Fibroblast of skin of left biceps (primary cell): ENCODE measurements around the gene MMP2.

Source experiments
- DNase-seq, 2 experiments: peaks; one replicate each; pipeline ENCODE4 v3.0.0-alpha.2; 2013; ENCODE audit warnings: low read depth in 2 of 2

The MMP2 gene

GRCh38 chr16:55478827-55479429, at the start of gene MMP2:
Gene MMP2, plus strand, starts transcription at chr16:55479198. Its CDS starts 282 bp downstream, at chr16:55479480.
- DNase-seq = peak; percentile 56 to 59

GRCh38 chr16:55433030-55433429, 46.0 kb upstream of the MMP2 start:
- no peak for DNase-seq

- no peak for DNase-seq
Measured at GRCh38 chr16:55433535-55433934, 45.5 kb upstream of the MMP2 start.

- no peak for DNase-seq
Measured at GRCh38 chr16:55434000-55434399, 45.0 kb upstream of the MMP2 start.

- no peak for DNase-seq
Measured at GRCh38 chr16:55435387-55435786, 43.6 kb upstream of the MMP2 start.

- DNase-seq = no peak
Measured at GRCh38 chr16:55436587-55436986, 42.4 kb upstream of the MMP2 start.

- peak; percentile 21 to 29 for DNase-seq
Measured at GRCh38 chr16:55437625-55438024, 41.4 kb upstream of the MMP2 start.

GRCh38 chr16:55438281-55438680, 40.7 kb upstream of the MMP2 start:
- DNase-seq = no peak

- DNase-seq = peak; percentile 45 to 46
Measured at GRCh38 chr16:55439101-55439690, 39.8 kb upstream of the MMP2 start.

GRCh38 chr16:55443434-55444346, 35.3 kb upstream of the MMP2 start:
- DNase-seq = no peak

GRCh38 chr16:55444754-55445485, 34.1 kb upstream of the MMP2 start:
- no peak for DNase-seq

GRCh38 chr16:55447231-55447630, 31.8 kb upstream of the MMP2 start:
- no peak for DNase-seq

- no peak for DNase-seq
Measured at GRCh38 chr16:55452996-55453395, 26.0 kb upstream of the MMP2 start.

GRCh38 chr16:55453909-55454308, 25.1 kb upstream of the MMP2 start:
- no peak for DNase-seq

- no peak for DNase-seq
Measured at GRCh38 chr16:55454861-55455260, 24.1 kb upstream of the MMP2 start.

- DNase-seq = no peak
Measured at GRCh38 chr16:55462241-55462640, 16.8 kb upstream of the MMP2 start.

- no peak for DNase-seq
Measured at GRCh38 chr16:55464375-55464774, 14.6 kb upstream of the MMP2 start.

GRCh38 chr16:55465077-55465896, 13.7 kb upstream of the MMP2 start:
- DNase-seq = peak; percentile 41 to 48

- DNase-seq = no peak
Measured at GRCh38 chr16:55466209-55466608, 12.8 kb upstream of the MMP2 start.

- no peak for DNase-seq
Measured at GRCh38 chr16:55467898-55468297, 11.1 kb upstream of the MMP2 start.

GRCh38 chr16:55468352-55468990, 10.5 kb upstream of the MMP2 start:
- no peak for DNase-seq
